ENCODE measurements around the gene PLXNA2. TPM values are rescaled to one million over a fixed set of nuclear protein-coding genes. Genes with fewer than 3 reads are reported as not detected.

PLXNA2 gene
- total RNA-seq, 1 donor from 2014 or later = 1.7 TPM

DNA sequence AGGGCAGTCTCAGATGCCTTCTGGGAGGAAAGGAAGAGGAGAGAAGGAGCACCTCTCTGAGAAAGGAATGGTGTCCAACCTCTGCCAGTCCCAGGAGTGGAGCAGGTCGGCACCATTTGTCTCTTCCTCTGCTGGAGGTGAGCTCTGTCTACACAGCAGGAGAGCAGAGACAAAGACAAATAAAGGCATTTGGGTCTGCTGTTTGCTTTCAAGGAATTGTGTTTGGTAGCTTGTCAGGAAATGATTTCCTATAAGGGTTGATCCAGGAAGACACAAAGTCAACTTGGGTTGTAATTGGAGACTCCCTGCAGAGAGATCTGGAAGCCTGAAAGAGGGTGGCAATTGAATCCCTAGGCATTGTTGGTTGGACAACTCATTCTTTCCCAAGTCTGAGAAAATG is 34.5 kb upstream of the PLXNA2 start:
- no peaks in the 10 kb centered on the region for H3K9me3 Mint-ChIP-seq
- Histone ChIP-seq H3K4me3 (no peak overlapping the region), H3K9me3 (ENCODE audit: low read depth) (no peaks in the 10 kb centered on the region), H3K79me2 (ENCODE audit: low read depth) (no peaks in the 10 kb centered on the region), H3K36me3 (no peaks in the 10 kb centered on the region), H3K9ac (no peak overlapping the region), H3K27ac (no peak overlapping the region), H3K4me2 (peak overlapping the region; percentile 21), H2AFZ (replicated peaks) (no peak overlapping the region), H3K4me1 (peaks cover 15% of the 10 kb centered on the region), H3K27me3 (no peaks in the 10 kb centered on the region), H4K20me1 (ENCODE audit: low read depth) (no peaks in the 10 kb centered on the region), H3F3A (ENCODE audit: low read depth) (peaks cover 4% of the 10 kb centered on the region)
- H3K36me3 Mint-ChIP-seq = no peaks in the 10 kb centered on the region
- no peaks in the 10 kb centered on the region for H3K27me3 Mint-ChIP-seq (ENCODE audit: insufficient read depth, low read depth)
- TF ChIP-seq EZH2phosphoT487 (IDR thresholded peaks at IDR 0.05) (no peak), EZH2 (IDR thresholded peaks at IDR 0.05) (no peak)
- TF ChIP-seq, protein P1, sequence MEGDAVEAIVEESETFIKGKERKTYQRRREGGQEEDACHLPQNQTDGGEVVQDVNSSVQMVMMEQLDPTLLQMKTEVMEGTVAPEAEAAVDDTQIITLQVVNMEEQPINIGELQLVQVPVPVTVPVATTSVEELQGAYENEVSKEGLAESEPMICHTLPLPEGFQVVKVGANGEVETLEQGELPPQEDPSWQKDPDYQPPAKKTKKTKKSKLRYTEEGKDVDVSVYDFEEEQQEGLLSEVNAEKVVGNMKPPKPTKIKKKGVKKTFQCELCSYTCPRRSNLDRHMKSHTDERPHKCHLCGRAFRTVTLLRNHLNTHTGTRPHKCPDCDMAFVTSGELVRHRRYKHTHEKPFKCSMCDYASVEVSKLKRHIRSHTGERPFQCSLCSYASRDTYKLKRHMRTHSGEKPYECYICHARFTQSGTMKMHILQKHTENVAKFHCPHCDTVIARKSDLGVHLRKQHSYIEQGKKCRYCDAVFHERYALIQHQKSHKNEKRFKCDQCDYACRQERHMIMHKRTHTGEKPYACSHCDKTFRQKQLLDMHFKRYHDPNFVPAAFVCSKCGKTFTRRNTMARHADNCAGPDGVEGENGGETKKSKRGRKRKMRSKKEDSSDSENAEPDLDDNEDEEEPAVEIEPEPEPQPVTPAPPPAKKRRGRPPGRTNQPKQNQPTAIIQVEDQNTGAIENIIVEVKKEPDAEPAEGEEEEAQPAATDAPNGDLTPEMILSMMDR (IDR thresholded peaks at IDR 0.05) = no peak
- peak; percentile 23 for DNase-seq (ENCODE audit: low spot score)
- no peak overlapping the region for H3K27ac Mint-ChIP-seq
- peaks cover 9% of the 10 kb centered on the region for H3K4me1 Mint-ChIP-seq
- H3K4me3 Mint-ChIP-seq = no peak overlapping the region

DNA sequence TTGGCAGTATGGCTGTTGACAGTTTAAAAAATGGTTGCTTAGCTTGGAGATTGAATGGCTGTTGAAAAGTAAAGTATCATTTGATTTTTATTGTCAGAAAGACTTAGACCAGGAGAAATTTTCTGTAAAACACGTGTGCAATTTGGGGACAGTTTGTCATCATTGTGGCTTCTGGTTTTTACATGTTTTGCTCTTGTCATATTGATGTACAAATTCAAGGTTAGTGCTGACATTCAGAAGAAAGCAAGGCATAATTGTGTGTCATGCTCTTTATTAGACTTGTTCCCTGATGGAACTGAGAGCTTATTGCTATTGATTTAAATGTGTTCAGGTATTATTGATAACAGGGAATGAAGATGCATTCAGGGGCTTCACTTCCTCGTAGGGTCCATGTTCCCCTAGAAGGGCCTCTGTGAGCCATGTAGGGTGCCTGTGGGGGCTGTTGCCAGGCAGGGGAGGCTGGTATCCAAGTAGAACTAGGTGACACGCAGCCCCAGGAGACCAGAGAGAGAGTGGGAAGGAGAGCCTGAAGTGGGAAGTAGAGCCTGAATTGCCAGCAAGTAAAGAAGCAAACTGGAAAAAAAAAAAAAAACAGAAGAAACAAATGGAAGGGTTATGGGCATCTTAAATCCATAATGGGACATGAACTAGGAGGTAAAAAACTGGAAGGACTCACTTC is 32.7 kb upstream of the PLXNA2 start:
- TF ChIP-seq EZH2phosphoT487 (IDR thresholded peaks at IDR 0.05) (no peak), EZH2 (IDR thresholded peaks at IDR 0.05) (no peak)
- TF ChIP-seq, protein P1 (IDR thresholded peaks at IDR 0.05) = no peak
- Histone ChIP-seq H3K79me2 (ENCODE audit: low read depth) (no peaks in the 10 kb centered on the region), H3K27ac (no peak overlapping the region), H3K4me3 (no peak overlapping the region), H3K4me2 (no peak overlapping the region), H3F3A (ENCODE audit: low read depth) (peaks cover 12% of the 10 kb centered on the region), H4K20me1 (ENCODE audit: low read depth) (no peaks in the 10 kb centered on the region), H3K9ac (no peak overlapping the region), H3K4me1 (peaks cover 25% of the 10 kb centered on the region), H3K9me3 (ENCODE audit: low read depth) (no peaks in the 10 kb centered on the region), H3K27me3 (no peaks in the 10 kb centered on the region), H2AFZ (replicated peaks) (no peak overlapping the region), H3K36me3 (no peaks in the 10 kb centered on the region)
- Mint-ChIP-seq H3K27me3 (ENCODE audit: insufficient read depth, low read depth) (no peaks in the 10 kb centered on the region), H3K36me3 (no peaks in the 10 kb centered on the region), H3K27ac (no peak overlapping the region), H3K4me1 (peaks cover 11% of the 10 kb centered on the region), H3K9me3 (no peaks in the 10 kb centered on the region), H3K4me3 (no peak overlapping the region)
- no peak for DNase-seq (ENCODE audit: low spot score)

DNA sequence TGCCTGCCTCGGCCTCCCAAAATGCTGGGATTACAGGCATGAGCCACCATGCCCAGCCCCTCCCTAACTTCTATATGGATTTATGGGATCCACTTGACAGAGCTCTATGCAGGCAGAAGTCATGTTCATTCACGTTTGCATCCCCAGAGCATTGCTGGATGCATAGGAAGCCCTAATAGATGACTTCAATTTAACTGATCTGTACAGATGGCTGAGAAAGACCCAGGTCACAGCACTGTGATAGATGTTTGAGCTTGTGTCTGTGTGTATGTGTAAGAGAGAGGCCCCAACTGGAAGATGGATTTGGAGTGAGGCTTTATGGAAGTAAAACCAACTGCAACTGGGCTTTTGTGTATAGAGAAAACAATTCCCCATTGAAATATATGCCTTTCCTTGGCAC is 30.9 kb upstream of the PLXNA2 start:
- TF ChIP-seq, protein P1 (IDR thresholded peaks at IDR 0.05) = no peak
- TF ChIP-seq EZH2phosphoT487 (IDR thresholded peaks at IDR 0.05) (no peak), EZH2 (IDR thresholded peaks at IDR 0.05) (no peak)
- Histone ChIP-seq H3K9me3 (ENCODE audit: low read depth) (no peaks in the 10 kb centered on the region), H3K27me3 (no peaks in the 10 kb centered on the region), H3K79me2 (ENCODE audit: low read depth) (no peaks in the 10 kb centered on the region), H3K9ac (no peak overlapping the region), H2AFZ (replicated peaks) (no peak overlapping the region), H4K20me1 (ENCODE audit: low read depth) (no peaks in the 10 kb centered on the region), H3K4me1 (peaks cover 43% of the 10 kb centered on the region), H3K4me3 (no peak overlapping the region), H3K36me3 (no peaks in the 10 kb centered on the region), H3K4me2 (no peak overlapping the region), H3K27ac (no peak overlapping the region), H3F3A (ENCODE audit: low read depth) (peaks cover 29% of the 10 kb centered on the region)
- Mint-ChIP-seq H3K36me3 (no peaks in the 10 kb centered on the region), H3K9me3 (no peaks in the 10 kb centered on the region), H3K27me3 (ENCODE audit: insufficient read depth, low read depth) (no peaks in the 10 kb centered on the region), H3K27ac (no peak overlapping the region), H3K4me3 (no peak overlapping the region), H3K4me1 (peaks cover 25% of the 10 kb centered on the region)
- DNase-seq (ENCODE audit: low spot score) = no peak
